Fibroblast of the aortic adventitia (primary cell): ENCODE results near the gene FRAS1. TPM values are rescaled to one million over a fixed set of nuclear protein-coding genes. Genes with fewer than 3 reads are reported as not detected.
A peak's percentile ranks its signal among the peaks of the same experiment; 100 is the strongest.

Experiments
- DNase-seq: peaks from one replicate; pipeline ENCODE4 v3.0.0-alpha.2; 2010; ENCODE audit warnings: low read depth
- H3K4me3 ChIP-seq: 2 replicates; pipeline ENCODE4 v1.5.1; 2011; ENCODE audit warnings: low read depth, mild to moderate bottlenecking, control low read depth, low read length, moderate library complexity
- total RNA-seq: library from RNA; depleted of rRNA; stranded (reverse); fragments of >200 nt; gene quantifications from 2 replicates; pipeline ENCODE4 v1.2.3, GENCODE V29; 2012; ENCODE audit warnings: low replicate concordance
- TF ChIP-seq, protein P1 (sequence below): IDR thresholded peaks from 2 replicates; pipeline ENCODE4 v1.5.1; 2011; ENCODE audit warnings: mild to moderate bottlenecking, low read length, control low read depth, inconsistent platforms; ENCODE audit not compliant: insufficient read depth

FRAS1 gene
- total RNA-seq, 1 donor: 1.9 TPM

DNA sequence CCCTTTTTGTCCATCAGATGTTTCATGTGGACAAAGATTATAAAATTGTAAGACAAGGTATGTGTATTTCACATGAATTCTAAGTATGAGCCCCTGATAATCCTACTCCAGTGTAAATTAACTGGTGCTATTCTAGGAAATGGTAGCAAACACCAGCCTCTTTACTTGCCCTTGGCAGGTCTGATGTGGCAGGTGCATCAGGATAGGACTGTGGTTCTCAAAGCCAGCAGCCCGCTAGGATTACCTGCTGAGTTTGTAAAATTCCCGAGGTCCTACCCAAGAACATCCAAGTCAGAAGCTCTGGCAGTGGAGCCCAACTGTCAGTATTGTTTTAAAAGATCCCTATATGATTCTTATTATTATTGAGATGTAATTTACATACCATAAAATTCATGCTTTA, 320.4 kb downstream of the FRAS1 start:
- no peak overlapping the region for H3K4me3 ChIP-seq
- TF ChIP-seq, protein P1, sequence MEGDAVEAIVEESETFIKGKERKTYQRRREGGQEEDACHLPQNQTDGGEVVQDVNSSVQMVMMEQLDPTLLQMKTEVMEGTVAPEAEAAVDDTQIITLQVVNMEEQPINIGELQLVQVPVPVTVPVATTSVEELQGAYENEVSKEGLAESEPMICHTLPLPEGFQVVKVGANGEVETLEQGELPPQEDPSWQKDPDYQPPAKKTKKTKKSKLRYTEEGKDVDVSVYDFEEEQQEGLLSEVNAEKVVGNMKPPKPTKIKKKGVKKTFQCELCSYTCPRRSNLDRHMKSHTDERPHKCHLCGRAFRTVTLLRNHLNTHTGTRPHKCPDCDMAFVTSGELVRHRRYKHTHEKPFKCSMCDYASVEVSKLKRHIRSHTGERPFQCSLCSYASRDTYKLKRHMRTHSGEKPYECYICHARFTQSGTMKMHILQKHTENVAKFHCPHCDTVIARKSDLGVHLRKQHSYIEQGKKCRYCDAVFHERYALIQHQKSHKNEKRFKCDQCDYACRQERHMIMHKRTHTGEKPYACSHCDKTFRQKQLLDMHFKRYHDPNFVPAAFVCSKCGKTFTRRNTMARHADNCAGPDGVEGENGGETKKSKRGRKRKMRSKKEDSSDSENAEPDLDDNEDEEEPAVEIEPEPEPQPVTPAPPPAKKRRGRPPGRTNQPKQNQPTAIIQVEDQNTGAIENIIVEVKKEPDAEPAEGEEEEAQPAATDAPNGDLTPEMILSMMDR: no peak
- no peak for DNase-seq

DNA sequence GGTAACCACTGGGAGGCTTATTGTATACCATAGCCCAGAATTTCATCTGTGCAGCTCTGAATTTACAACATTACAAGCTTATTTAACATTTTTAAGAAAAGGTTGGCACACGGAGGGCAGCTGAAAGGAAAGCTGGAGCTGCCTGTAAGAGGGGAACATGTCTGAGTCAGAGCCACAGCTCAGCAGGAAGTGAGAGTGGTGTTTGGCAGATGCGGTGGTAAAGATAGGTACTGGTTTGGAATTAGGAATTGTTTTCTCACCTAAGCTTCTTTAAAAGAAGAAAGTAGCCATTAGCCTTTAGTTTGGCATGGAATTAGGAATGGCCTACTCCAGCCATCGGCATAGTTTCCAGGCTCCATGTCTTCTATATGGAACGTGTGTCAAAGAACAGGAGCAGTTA, 321.9 kb downstream of the FRAS1 start:
- DNase-seq: no peak
- TF ChIP-seq, protein P1: no peak
- H3K4me3 ChIP-seq: no peak overlapping the region

DNA sequence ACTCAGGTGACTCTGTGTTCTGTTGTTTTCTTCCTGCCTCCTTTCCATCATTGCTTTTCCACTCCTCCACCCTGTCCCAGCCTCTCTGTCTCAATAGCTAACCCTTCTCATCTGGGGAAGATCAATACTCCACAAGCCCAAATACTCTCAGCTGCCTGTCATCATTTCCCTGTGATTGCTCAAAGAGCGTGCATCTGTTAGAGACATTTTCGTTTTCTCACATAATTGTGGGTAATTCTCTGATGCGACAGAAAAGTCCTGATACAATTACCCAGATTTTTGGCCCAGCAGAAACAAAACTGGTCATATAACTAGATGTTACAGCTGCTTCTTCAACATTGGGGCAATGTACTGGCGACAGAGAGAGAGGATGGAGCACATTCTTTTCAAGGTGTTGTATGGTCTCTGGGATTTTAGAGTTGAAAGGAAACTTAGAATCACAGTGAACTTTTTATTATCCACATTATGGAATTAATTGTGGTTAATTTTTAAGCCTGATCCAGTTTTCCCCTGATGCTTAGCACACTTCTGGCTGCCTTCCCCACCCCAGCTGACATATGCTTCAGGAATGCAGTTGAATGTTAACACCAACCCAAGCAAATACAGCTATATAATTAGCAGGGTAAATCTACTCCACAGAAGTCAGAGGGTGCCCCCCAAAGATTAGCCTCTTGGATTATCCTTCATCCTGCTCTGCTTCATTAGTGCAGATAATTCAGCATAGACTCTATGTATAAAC, 323.0 kb downstream of the FRAS1 start:
- peak; percentile 34 for DNase-seq
- TF ChIP-seq, protein P1: no peak
- no peak overlapping the region for H3K4me3 ChIP-seq

DNA sequence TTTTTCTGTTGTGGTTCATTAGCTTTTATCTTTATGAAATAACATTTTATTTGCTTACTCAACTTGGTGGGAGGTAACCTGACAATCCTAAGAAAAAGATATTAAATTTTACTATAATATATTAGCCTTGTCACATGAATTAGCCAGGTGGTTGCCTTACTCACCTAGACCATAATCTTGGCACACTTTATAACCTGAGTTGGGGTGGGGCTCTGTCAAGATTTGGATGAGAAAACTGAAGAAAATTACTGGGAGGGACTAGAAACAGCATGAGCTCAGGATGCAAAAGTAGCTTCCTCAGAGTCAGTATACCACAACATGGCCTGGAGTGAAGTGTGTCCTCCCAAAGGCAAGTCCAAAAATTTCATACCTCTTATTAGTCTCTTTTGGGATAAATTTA, 329.6 kb downstream of the FRAS1 start:
- DNase-seq: no peak
- H3K4me3 ChIP-seq: no peak overlapping the region
- TF ChIP-seq, protein P1: no peak

DNA sequence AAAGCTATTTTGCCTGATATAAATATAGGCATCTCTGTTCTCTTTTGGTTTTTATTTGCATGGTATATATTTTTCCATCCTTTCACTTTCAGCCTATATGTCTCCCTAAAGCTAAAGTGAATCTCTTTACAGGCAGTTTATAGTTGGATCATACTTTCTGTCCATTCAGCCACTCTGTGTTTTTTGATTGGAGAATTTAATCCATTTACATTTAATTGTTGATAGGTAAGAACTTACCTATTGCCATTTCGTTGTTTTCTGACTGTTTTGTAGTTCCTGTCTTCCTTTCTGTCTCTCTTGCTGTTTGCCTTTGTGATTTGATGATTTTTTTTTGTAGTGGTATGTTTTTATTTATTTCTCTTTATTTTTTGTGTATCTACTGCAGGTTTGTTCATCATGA, 338.5 kb downstream of the FRAS1 start:
- TF ChIP-seq, protein P1: no peak
- no peak overlapping the region for H3K4me3 ChIP-seq
- no peak for DNase-seq

DNA sequence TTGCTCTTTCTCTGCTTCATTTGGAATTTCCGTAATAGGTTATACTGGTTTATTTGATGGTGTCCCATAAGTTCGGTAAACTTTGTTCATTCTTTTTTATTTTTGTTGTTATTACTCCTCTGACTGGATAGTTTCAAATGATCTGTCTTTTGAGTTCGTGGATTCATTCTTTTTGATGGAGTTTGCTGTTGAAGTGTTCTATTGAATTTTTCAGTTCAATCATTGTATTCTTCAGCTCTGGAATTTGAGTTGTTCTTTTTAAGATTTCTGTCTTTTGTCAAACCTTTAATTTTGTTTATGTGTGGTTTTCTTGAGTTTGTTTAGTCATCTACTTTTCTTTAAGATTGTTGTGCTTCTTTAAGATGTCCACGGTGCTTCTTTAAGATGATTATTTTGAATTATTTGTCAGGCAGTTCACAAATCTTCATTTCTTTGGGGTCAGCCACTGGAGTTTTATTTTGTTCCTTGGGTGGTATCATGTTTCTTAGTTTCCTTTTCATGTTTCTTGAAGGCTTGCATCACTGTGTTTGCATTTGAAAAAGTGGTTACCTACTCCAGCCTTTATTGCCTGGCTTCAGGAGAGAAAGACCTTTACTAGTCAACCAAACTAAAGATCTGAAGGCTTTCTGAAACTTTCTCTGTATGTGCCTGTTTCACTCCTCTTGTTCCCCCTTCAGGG, 339.6 kb downstream of the FRAS1 start:
- DNase-seq: no peak
- TF ChIP-seq, protein P1: no peak

More for the DNA sequence above, 339.6 kb downstream of the FRAS1 start:
- no peak overlapping the region for H3K4me3 ChIP-seq
